Activated gamma-delta T cell treated with Interleukin-2 at 50 U/mL for 16 hours (primary cell): ENCODE data around the gene DCDC2.
"Not testable (repeated sequence)": the region's sequence is repeated elsewhere in the genome, so short reads cannot be mapped to it uniquely, and the experiment has no call there.

Experiments
- DNase-seq: peaks from one replicate; pipeline ENCODE4 v3.0.0-alpha.2; 2020

Gene DCDC2

GRCh38 chr6:24207413-24207812 is 150.4 kb downstream of the DCDC2 start:
- no peak for DNase-seq

DNA sequence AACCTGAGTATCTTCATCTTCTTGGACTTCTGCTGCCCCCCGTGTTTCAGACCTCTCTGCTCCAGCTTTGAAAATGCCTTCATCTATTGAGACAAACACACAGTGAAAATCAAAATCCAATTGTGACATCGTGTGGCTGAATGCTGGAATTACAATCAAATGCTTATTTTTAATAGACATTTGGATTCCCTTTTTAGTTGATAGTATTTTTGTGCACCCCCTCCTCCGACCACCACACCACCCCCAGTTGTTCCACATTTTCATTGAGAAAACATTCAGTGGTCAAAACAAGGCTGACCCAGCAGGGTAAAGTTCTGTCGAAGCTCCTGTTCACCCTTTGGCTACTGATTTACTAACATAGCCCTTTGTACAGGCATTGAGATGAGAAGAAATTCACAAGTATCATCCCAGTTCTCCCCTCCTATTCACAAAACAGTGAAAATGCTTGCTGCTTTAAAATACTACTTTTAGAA is 152.8 kb downstream of the DCDC2 start:
- DNase-seq: no peak

DNA sequence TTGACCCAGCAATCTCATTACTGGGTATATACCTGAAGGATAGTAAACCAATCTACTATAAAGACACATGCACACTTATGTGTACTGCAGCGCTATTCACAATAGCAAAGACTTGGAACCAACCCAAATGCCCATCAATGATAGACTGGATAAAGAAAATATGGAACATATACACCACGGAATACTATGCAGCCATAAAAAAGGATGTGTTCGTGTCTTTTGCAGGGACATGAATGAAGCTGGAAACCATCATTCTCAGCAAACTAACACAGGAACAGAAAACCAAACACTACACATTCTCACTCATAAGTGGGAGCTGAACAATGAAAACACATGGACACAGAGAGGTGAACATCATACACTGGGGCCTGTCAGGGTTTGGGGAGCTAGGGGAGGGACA is 153.7 kb downstream of the DCDC2 start:
- DNase-seq: not testable (repeated sequence)

DNA sequence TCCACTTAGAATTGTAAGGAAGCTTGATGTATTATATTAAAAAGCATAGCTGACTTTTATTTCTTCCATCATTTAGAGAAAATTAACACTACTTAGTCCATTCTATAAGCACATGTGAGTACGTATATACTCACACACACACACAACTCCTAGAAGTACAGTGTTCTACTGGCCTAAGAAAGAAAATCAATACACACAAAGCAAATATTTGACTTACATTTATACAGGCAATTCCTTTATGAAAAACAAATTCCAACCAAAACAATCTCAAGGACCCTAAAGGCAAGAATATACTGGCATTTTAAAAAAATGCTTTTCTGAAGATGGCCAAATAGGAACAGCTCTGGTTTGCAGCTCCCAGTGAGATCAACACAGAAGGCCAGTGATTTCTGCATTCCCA is 160.0 kb downstream of the DCDC2 start:
- no peak for DNase-seq

- no peak for DNase-seq
These were observed 161.8 kb downstream of the DCDC2 start for GRCh38 chr6:24195836-24196597.

DNA sequence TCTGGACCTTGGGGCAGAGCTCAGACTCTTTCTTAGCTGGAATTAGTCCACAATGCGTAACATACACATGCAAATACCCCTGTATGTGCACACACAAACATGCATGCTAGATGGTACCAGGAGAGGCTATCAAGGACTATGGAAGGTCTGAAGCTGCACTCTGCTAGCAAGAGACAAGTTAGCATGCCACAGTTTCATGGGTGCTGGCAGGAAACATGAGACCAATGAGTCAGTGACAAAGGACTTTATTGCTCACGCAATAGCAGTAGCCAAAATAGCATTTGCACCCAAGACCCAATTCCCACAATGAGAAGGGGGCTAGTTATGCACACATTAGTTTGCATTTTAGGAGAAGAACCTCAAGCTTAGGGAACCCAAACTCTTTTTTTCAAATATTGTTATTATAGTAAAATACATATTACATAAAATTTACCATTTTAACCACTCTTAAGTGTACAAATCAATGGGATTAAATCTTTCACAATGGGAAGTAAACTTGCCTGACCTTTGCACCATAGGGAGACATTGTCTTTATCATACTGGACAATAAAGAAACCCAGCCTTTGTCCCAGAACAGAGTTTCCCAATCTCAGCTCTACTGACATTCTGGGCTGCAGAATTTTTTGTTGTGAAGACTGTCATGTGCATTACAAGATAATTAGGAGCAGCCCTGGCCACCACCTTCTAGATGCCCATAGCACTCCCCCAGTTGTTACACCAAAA is 162.7 kb downstream of the DCDC2 start:
- DNase-seq: no peak

- DNase-seq: no peak
These were observed 164.5 kb downstream of the DCDC2 start for GRCh38 chr6:24193364-24193763.

DNA sequence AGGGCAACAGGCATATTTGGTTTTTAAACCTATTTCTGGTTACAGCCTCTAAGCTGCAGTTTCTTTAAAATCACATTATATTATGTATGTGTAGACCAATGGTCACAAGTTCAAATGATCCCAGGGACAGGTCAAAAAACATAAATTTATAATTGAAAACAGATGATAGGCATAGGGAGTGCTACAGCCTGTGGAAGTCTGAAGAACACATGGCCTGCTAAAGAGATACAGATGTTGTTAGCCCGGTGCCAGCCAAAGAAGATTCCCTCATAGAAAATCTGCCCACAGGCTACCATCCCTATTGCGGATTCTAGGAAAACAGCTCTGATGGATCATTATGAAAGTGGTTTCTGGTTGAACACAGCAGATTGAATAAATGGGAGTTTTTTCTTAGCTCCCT is 166.5 kb downstream of the DCDC2 start:
- no peak for DNase-seq

DNA sequence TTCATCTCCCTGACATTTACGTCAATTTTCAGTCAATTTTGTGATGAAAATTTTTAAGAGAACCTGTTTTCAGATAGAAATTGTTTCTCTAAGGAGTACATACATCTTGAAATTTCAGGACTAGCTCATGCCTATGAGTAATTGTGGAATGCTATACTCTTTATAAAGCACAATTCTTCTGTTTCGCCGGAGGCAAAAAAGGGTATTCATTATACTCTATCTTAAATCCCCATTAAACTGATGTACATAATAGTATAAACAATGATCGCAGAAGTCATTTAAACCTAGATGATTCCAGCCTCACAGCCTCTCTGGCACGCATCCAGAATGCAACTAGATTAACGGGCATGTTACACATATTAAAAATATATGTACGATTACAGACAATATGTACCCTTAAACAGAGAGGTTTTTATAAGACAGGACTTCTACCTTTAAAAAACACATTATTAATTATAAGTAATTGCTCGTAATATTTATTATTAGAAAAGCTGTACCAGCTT is 169.2 kb downstream of the DCDC2 start:
- DNase-seq: no peak

DNA sequence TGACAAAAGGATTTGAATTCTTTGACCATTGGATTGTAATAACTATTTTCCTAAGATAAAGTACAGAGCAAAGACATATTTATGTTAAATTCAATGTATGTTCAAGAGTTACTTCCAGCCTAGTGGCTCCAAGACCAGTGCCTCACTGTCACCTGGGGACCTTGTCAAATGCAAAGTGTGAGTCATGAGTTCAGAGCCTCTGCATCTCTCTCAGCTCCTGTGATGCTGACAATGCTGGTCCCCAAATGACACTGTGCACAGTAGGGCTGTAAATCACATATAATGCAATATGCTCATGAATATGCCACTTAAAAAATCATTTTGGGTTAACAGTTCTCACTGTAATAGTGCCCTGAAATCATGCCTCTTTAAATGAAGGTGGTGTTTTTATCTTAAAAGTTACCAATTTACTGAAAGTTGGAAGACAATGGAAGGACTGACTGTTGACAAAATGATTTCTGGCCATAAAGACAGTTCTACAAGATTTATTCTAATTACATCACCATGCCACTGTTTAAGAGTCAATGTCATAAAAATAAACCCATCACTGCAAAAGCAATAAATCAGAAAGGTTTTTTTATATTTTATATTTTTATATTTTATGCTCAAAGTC is 169.8 kb downstream of the DCDC2 start:
- DNase-seq: no peak

DNA sequence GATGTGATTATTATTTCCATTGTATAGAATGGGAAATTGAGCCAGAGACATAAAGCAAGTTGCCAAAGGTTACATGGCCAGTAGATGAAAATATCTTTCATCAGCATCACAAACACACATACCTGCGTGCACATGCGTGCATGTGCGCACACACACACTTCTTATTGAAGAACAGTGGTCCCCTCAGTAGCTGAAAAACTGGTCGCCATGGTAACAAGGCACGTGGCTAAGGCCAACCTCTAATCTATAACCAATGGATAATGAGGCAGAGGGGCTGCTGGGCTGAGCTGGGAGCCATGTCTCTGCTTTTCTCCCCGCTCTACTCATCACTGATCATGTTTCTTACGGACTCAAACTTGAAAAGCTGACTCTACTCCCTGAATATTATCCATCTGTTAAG is 171.5 kb downstream of the DCDC2 start:
- no peak for DNase-seq

- no peak for DNase-seq
These were observed 174.3 kb downstream of the DCDC2 start for GRCh38 chr6:24183584-24183983.

DNA sequence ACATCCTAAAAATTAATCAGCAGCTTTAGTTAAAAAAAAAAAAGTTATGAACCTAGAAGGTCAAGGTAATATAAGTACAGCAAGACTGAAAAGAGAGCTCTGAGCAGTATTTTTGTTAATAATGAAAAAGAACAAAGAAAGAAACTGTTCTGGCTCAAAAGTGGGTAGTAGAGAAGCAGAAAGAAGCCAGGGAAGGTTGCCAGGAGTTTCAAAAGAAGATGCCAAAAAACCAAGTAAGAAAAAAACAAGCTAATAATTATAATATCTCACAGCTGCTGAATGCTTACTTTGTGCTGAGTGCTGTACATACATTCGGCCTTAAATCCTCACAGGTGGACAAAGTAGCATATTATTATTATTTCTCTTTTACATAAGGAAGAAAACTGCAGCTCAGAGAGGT is 200.0 kb downstream of the DCDC2 start:
- no peak for DNase-seq

GRCh38 chr6:24154121-24154520 is 203.7 kb downstream of the DCDC2 start:
- no peak for DNase-seq

- no peak for DNase-seq
These were observed 205.8 kb downstream of the DCDC2 start for GRCh38 chr6:24152014-24152413.

DNA sequence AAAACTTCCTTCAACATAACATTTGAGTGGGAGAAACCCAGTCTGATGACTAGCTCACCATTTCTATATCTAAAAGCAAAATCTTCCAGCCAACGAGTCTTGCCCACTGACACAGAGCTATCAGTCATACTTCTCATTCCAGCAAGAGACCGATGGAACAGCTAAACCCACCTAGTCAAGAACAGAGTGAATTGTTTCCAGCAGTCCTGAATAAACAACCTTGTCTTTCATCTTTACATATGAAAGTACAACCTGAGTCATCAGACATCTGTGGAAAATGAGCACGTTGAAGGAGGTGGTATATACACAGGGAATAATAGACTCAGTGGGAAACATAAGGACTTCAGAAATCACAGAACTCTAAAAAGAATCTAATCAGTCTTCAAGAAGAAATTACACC is 208.0 kb downstream of the DCDC2 start:
- DNase-seq: no peak

DNA sequence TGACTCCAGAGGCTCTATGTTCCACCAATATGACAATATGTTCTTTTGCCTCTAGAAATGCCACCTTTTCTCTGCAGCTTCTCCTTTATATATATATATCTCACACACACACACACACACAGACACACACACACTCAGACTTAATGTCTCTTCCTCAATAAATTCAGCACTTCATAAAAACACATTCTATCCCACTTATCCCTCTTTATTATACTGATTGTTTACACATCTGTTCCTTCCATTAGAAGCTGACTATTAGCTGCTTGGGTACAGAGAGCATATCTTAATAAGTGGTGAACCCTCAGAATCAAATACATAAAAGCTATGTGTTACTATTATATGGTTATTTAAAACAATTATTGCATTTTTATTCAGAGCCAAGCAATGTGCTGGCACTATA is 208.6 kb downstream of the DCDC2 start:
- DNase-seq: no peak

GRCh38 chr6:24148684-24149083 is 209.2 kb downstream of the DCDC2 start:
- DNase-seq: no peak

GRCh38 chr6:24148154-24148570 is 209.7 kb downstream of the DCDC2 start:
- DNase-seq: no peak

GRCh38 chr6:24147511-24148153 is 210.2 kb downstream of the DCDC2 start:
- DNase-seq: no peak

DNA sequence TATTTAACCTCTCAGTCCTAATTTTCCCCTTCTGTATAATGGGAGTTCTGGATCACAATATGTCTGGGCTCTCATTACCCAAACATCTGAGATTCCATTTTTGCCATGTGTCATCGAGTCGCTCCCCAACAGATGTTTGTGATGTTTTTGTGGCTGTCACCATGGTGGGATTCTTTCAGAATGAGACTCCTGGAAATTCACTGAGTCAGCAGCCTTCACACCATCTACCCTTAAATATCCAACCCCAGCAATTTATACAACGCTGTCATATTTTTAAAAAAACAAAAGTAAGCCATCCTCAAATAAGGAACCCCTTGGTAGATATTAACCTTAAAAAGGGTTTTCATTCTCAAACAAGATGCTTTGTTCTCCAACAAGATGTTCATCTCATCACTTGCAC is 211.0 kb downstream of the DCDC2 start:
- no peak for DNase-seq

- DNase-seq: no peak
These were observed 212.1 kb downstream of the DCDC2 start for GRCh38 chr6:24145690-24146131.

DNA sequence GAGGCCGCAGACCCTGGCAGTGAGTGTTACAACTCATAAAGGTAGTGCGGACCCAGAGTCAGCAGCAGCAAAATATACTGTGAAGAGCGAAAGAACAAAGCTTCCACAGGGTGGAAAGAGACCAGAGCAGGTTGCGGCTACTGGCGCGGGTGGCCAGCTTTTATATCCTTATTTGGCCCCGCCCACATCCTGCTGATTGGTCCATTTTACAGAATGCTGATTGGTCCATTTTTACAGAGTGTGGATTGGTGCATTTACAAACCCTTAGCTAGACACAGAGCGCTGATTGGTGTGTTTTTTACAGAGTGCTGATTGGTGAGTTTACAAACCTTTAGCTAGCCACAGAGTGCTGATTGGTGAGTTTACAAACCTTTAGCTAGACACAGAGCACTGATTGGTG is 215.1 kb downstream of the DCDC2 start:
- DNase-seq: not testable (repeated sequence)
